ENCODE data around the gene LRRN2. TPM values are rescaled to one million over a fixed set of nuclear protein-coding genes. Genes with fewer than 3 reads are reported as not detected.

LRRN2 gene
- total and polyA plus RNA-seq, 2 of the 8 experiments (the other 6 are each of a cell fraction or from before 2014, with no cell fraction given) = 1.8 to 2.3 TPM

- no peak overlapping the region for H3K9ac ChIP-seq (replicated peaks in 1 of 4; ENCODE audit: extremely low read depth in 1 of 4, low read depth in 3 of 4, low read length in 3 of 4)
- no peak overlapping the region for H2BK15ac ChIP-seq (ENCODE audit: low read length)
- ChIA-PET POLR2A (ENCODE audit: partially characterized antibody) (no interaction called here), CTCF (ENCODE audit: partially characterized antibody) (interaction anchor here (0.6 to 2.1 kb wide), 4 partner anchors 9 to 177 kb away, joined by 3 to 6 read pairs (median 3); no protein-coding TSS in a partner anchor)
- WGBS, 2 experiments (ENCODE audit: extremely low coverage in 1 of 2, insufficient coverage in 1 of 2, insufficient read length in 1 of 2, insufficient replicate concordance in 2 of 2, low coverage in 1 of 2, low lambda C conversion rate in 2 of 2, missing lambda C conversion rate in 1 of 2) = 76% methylated on average over 19 of the region's 19 CpGs; no CpG with 5 or more reads in 1 of the 2 experiments
- FAIRE-seq (no peak), DNase-seq (ENCODE audit: low read depth in 1 of 2, low spot score in 2 of 2) (no peak)
- no peaks in the 10 kb centered on the region for H3K9me3 ChIP-seq (ENCODE audit: insufficient read depth in 2 of 2, low read depth in 1 of 2, low read length in 1 of 2)
- no peak overlapping the region; the same call in 1 of the 2 replicates for H4K8ac ChIP-seq (ENCODE audit: extremely low read depth, insufficient read depth, low read length)
- no peak overlapping the region for H3K4me3 ChIP-seq (ENCODE audit: extremely low read depth in 1 of 4, insufficient read depth in 2 of 4, low read depth in 3 of 4, low read length in 4 of 4)
- H3K4me2 ChIP-seq (ENCODE audit: insufficient read depth in 1 of 2, low read depth in 2 of 2, low read length in 2 of 2) = no peak overlapping the region
- no peak overlapping the region for H2AFZ ChIP-seq (ENCODE audit: low read length)
- H4K5ac ChIP-seq (ENCODE audit: insufficient read length, low read depth, low read length) = no peak overlapping the region
- H3K18ac ChIP-seq (ENCODE audit: extremely low read depth, low read length) = no peak overlapping the region; the same call in 1 of the 2 replicates
- no peaks in the 10 kb centered on the region for H3K27me3 ChIP-seq (replicated peaks in 1 of 4; ENCODE audit: control insufficient read depth in 3 of 4, extremely low read depth in 1 of 4, insufficient read depth in 3 of 4, low read length in 3 of 4)
- no peaks in the 10 kb centered on the region for H4K20me1 ChIP-seq (replicated peaks in 1 of 2; ENCODE audit: control insufficient read depth in 1 of 2, insufficient read depth in 2 of 2, low read length in 2 of 2)
- H3K23me2 ChIP-seq (ENCODE audit: low read depth, low read length) = peaks cover 2% of the 10 kb centered on the region; the same call in 1 of the 2 replicates
- TF ChIP-seq CBX8 (IDR thresholded peaks at IDR 0.05; ENCODE audit: borderline replicate concordance, low read depth, low read length) = no peak
- TF ChIP-seq CBX5 (IDR thresholded peaks at IDR 0.05; ENCODE audit: low read depth, low read length) = no peak
- no peak for TF ChIP-seq HDAC2 (IDR thresholded peaks at IDR 0.05; ENCODE audit: borderline replicate concordance in 1 of 2, low read depth in 2 of 2, low read length in 2 of 2)
- no peak for TF ChIP-seq HDAC6 (IDR thresholded peaks at IDR 0.05; ENCODE audit: low read depth, low read length)
- no peak for TF ChIP-seq MAX (IDR thresholded peaks at IDR 0.05)
- TF ChIP-seq POLR2A (IDR thresholded peaks at IDR 0.05; ENCODE audit: control extremely low read depth in 1 of 2, low read depth in 2 of 2, low read length in 2 of 2) = no peak
- TF ChIP-seq PHF8 (conservative IDR thresholded peaks at IDR 0.05; ENCODE audit: low read depth, low read length) = no peak
- no peak for TF ChIP-seq SP4 (IDR thresholded peaks at IDR 0.05; ENCODE audit: low read length)
- no peak overlapping the region for H3K23ac ChIP-seq (ENCODE audit: insufficient read length)
- H2BK20ac ChIP-seq (ENCODE audit: low read length) = no peak overlapping the region
- H3K4ac ChIP-seq (replicated peaks; ENCODE audit: insufficient read length, low read depth, low read length) = no peak overlapping the region
- H3K79me1 ChIP-seq (ENCODE audit: low read depth, low read length) = no peaks in the 10 kb centered on the region
- H4K91ac ChIP-seq (replicated peaks; ENCODE audit: insufficient read length, low read length) = no peak overlapping the region
- H3K56ac ChIP-seq (replicated peaks; ENCODE audit: insufficient read length, low read depth, low read length) = no peak overlapping the region
- H2BK12ac ChIP-seq (ENCODE audit: low read depth, low read length) = no peak overlapping the region
- no peak overlapping the region for H2BK120ac ChIP-seq (replicated peaks; ENCODE audit: low read depth, low read length)
- no peaks in the 10 kb centered on the region for H3K79me2 ChIP-seq (ENCODE audit: control insufficient read depth in 1 of 2, insufficient read depth in 2 of 2, low read length in 2 of 2)
- H3K27ac ChIP-seq (ENCODE audit: low read depth, low read length) = no peak overlapping the region
- H2AK5ac ChIP-seq (ENCODE audit: low read depth, low read length) = no peak overlapping the region
- no peak overlapping the region for H3K14ac ChIP-seq (ENCODE audit: insufficient read length)
- H2BK5ac ChIP-seq (ENCODE audit: low read depth, low read length) = no peak overlapping the region
- no peaks in the 10 kb centered on the region for H3K4me1 ChIP-seq (replicated peaks in 1 of 4; ENCODE audit: control insufficient read depth in 3 of 4, insufficient read depth in 4 of 4, low read length in 3 of 4)
- no peaks in the 10 kb centered on the region for H3K36me3 ChIP-seq (ENCODE audit: control insufficient read depth in 2 of 4, insufficient read depth in 4 of 4, low read length in 3 of 4)
Observed at GRCh38 chr1:204630132-204630905, 55.2 kb downstream of the LRRN2 start.
